ENCODE results near the gene SRL.

SRL gene

DNA sequence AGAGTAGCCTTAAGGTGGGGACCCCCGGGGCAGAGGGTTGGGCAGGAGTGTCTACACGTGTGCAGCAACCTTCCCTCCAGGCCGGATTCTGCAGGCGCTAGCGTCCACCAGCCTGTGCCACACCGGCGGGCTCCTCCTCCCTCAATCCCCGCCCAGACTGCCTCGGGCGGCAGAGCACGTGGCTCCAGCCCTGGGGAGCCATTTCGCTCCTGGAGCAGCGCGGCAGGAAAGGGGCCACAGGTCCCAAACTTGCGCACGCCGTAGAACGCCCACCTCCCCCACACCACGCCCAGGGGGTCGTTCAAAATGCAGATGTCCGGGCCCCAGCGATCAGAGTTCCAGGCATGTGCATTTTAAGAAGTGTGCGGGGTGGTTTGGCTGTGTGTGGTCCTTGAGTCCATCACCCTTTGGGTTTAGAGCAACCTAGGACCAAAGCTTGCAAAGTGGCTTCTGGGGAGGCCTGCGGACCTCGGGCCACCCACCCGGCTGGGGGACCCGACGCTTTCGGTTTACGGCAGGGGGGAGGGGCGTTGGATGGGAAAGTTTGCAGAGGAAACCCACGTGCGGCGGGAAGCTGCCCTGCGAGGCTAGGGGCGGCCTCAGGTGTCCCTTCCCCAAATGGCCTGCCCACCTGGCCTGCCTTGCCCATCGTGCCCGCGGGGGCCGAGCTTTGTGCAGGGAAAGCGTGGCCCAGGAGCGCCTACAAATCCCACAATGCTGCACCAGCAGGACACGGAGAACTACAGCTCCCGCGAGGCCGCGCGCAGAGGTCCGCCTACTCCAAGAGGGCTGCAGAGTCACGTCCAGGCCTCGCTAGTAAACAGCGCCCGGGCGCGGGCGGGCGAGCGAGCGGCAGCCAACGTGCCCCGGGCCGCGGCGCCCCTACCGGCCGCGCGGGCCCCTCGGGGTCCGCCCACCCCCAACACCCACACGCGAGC is 29.6 kb upstream of the SRL start:
- Histone ChIP-seq H3K4me3 (ENCODE audit: low read depth, low read length) (peak overlapping the region; percentile 77), H3K27me3 (ENCODE audit: control insufficient read depth, insufficient read depth, low read length) (no peaks in the 10 kb centered on the region), H3K4me1 (ENCODE audit: control insufficient read depth, insufficient read depth, low read length) (peaks cover 2% of the 10 kb centered on the region)

DNA sequence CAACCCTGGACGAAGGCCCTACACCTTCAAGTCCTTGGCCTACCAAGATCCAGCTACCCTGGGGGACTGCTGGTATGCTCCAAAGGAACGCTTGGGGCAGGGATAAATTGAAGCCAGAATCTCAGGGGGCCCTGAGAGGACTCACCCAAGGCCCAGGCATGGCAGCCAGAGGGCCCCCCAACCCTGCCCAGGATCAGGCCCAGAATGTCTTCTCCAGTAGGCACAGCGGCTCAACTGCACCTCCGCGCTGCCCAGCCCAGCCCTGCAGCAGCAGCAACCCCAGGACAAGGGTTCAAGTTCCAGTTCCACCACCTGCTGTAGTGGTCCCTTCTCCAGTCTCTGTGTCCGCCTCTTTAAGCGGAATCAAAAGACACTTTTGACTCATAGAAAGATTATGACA is 28.7 kb upstream of the SRL start:
- Histone ChIP-seq H3K36me3 (ENCODE audit: control insufficient read depth, insufficient read depth, low read length) (no peaks in the 10 kb centered on the region), H3K4me1 (ENCODE audit: control insufficient read depth, insufficient read depth, low read length) (peaks cover 2% of the 10 kb centered on the region), H3K9me3 (ENCODE audit: control insufficient read depth, insufficient read depth, low read length) (no peaks in the 10 kb centered on the region), H3K27me3 (ENCODE audit: control insufficient read depth, insufficient read depth, low read length) (no peaks in the 10 kb centered on the region), H3K4me3 (ENCODE audit: low read depth, low read length) (peak overlapping the region; percentile 77), H3K9ac (ENCODE audit: low read depth, low read length) (peak overlapping the region; percentile 65)

More for the DNA sequence above, 29.6 kb upstream of the SRL start:
- H3K9me3 ChIP-seq (ENCODE audit: control insufficient read depth, insufficient read depth, low read length), result no peaks in the 10 kb centered on the region
- no peaks in the 10 kb centered on the region for H3K36me3 ChIP-seq (ENCODE audit: control insufficient read depth, insufficient read depth, low read length)
- H3K9ac ChIP-seq (ENCODE audit: low read depth, low read length), result peak overlapping the region; percentile 95

DNA sequence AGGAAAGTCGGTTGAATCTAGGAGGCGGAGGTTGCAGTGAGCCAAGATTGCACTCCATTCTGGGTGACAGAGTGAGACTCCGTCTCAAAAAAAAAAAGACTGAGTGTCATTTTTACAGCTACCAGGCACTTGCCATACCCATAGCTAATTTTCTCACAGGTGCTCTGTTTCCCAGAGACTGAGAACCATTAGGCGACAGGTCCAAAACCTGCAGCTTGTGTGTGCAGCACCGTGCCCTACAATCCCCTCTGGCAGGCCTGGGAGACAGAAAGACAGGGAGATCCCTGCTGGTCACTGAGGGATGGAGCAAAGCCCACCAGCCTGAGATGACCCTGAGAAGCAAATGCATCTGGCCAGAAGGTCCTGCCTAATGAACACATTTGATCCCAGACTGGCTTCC is 28.2 kb upstream of the SRL start:
- Histone ChIP-seq H3K36me3 (ENCODE audit: control insufficient read depth, insufficient read depth, low read length) (no peaks in the 10 kb centered on the region), H3K4me3 (ENCODE audit: low read depth, low read length) (no peak overlapping the region), H3K9ac (ENCODE audit: low read depth, low read length) (no peak overlapping the region)

GRCh38 chr16:4266372-4266771 is 24.5 kb upstream of the SRL start:
- no peak overlapping the region for H3K9ac ChIP-seq (ENCODE audit: low read depth, low read length)
- H3K27me3 ChIP-seq (ENCODE audit: control insufficient read depth, insufficient read depth, low read length), result no peaks in the 10 kb centered on the region
- peaks cover 4% of the 10 kb centered on the region for H3K4me1 ChIP-seq (ENCODE audit: control insufficient read depth, insufficient read depth, low read length)
- no peaks in the 10 kb centered on the region for H3K9me3 ChIP-seq (ENCODE audit: control insufficient read depth, insufficient read depth, low read length)
- H3K36me3 ChIP-seq (ENCODE audit: control insufficient read depth, insufficient read depth, low read length), result peaks cover 9% of the 10 kb centered on the region
- no peak overlapping the region for H3K4me3 ChIP-seq (ENCODE audit: low read depth, low read length)

More for the DNA sequence above, 28.2 kb upstream of the SRL start:
- Histone ChIP-seq H3K9me3 (ENCODE audit: control insufficient read depth, insufficient read depth, low read length) (no peaks in the 10 kb centered on the region), H3K4me1 (ENCODE audit: control insufficient read depth, insufficient read depth, low read length) (peaks cover 2% of the 10 kb centered on the region), H3K27me3 (ENCODE audit: control insufficient read depth, insufficient read depth, low read length) (no peaks in the 10 kb centered on the region)

- no peak overlapping the region for H3K4me3 ChIP-seq (ENCODE audit: low read depth, low read length)
- no peak overlapping the region for H3K9ac ChIP-seq (ENCODE audit: low read depth, low read length)
- H3K9me3 ChIP-seq (ENCODE audit: control insufficient read depth, insufficient read depth, low read length), result no peaks in the 10 kb centered on the region
- peaks cover 11% of the 10 kb centered on the region for H3K36me3 ChIP-seq (ENCODE audit: control insufficient read depth, insufficient read depth, low read length)
- H3K4me1 ChIP-seq (ENCODE audit: control insufficient read depth, insufficient read depth, low read length), result peaks cover 2% of the 10 kb centered on the region
- H3K27me3 ChIP-seq (ENCODE audit: control insufficient read depth, insufficient read depth, low read length), result no peaks in the 10 kb centered on the region
Measured at GRCh38 chr16:4265676-4266075, 23.8 kb upstream of the SRL start.

GRCh38 chr16:4264546-4264945 is 22.7 kb upstream of the SRL start:
- H3K4me1 ChIP-seq (ENCODE audit: control insufficient read depth, insufficient read depth, low read length), result peaks cover 2% of the 10 kb centered on the region
- H3K9me3 ChIP-seq (ENCODE audit: control insufficient read depth, insufficient read depth, low read length), result no peaks in the 10 kb centered on the region
- no peak overlapping the region for H3K9ac ChIP-seq (ENCODE audit: low read depth, low read length)
- peaks cover 22% of the 10 kb centered on the region for H3K36me3 ChIP-seq (ENCODE audit: control insufficient read depth, insufficient read depth, low read length)
- no peak overlapping the region for H3K4me3 ChIP-seq (ENCODE audit: low read depth, low read length)
- H3K27me3 ChIP-seq (ENCODE audit: control insufficient read depth, insufficient read depth, low read length), result no peaks in the 10 kb centered on the region

DNA sequence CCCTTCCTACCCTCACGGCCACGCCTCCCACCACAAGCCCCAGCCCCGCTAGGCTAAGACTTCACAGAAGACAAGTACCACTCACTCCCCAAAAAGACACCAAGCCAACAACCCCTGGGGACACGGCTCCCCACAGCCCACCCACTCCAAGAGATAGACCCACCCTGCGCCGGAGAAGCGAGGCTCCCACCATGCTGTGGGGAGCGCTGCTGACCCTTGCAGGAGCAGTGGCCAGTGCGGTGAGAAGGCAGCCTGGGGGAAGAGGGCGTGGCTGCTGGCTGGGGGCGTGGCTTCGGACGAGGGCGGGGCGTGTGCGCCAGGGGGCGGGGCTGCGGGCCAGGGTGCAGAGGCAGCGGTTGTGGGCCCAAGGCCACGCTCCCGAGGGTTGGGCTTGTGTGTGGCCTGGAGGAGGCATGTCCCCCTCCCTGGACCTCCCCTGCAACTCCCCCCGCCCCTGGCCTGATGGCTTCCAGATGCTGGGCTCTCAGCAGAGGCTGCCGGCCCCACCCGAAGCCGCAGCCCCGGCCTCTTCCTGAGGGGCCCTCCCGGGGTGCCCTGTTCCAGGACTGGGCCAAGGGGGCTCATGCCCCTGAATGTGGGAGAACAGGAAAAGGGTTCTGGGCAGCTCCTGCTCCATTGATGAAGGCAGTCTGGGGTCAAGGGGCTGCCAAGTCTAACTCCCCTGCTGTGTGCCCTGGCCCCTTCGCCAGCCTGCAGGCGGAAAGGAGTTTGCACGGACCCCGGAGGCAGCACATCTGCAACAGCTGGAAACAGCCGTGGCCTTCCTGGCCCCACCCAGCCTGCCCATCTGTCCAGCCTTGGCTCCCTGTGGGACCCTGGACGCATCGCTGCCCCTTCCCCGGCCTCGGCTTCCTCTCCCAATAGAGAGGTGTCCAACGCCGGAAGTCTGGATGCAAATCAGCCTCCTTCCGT is 21.9 kb upstream of the SRL start:
- Histone ChIP-seq H3K4me1 (ENCODE audit: control insufficient read depth, insufficient read depth, low read length) (peaks cover 2% of the 10 kb centered on the region), H3K9ac (ENCODE audit: low read depth, low read length) (no peak overlapping the region), H3K36me3 (ENCODE audit: control insufficient read depth, insufficient read depth, low read length) (peaks cover 23% of the 10 kb centered on the region), H3K9me3 (ENCODE audit: control insufficient read depth, insufficient read depth, low read length) (no peaks in the 10 kb centered on the region), H3K27me3 (ENCODE audit: control insufficient read depth, insufficient read depth, low read length) (no peaks in the 10 kb centered on the region), H3K4me3 (ENCODE audit: low read depth, low read length) (peak overlapping the region; percentile 23)

- peaks cover 28% of the 10 kb centered on the region for H3K36me3 ChIP-seq (ENCODE audit: control insufficient read depth, insufficient read depth, low read length)
- H3K4me1 ChIP-seq (ENCODE audit: control insufficient read depth, insufficient read depth, low read length), result peaks cover 2% of the 10 kb centered on the region
- H3K4me3 ChIP-seq (ENCODE audit: low read depth, low read length), result no peak overlapping the region
- no peaks in the 10 kb centered on the region for H3K27me3 ChIP-seq (ENCODE audit: control insufficient read depth, insufficient read depth, low read length)
- no peak overlapping the region for H3K9ac ChIP-seq (ENCODE audit: low read depth, low read length)
- H3K9me3 ChIP-seq (ENCODE audit: control insufficient read depth, insufficient read depth, low read length), result no peaks in the 10 kb centered on the region
Measured at GRCh38 chr16:4262303-4262835, 20.5 kb upstream of the SRL start.

- peaks cover 31% of the 10 kb centered on the region for H3K36me3 ChIP-seq (ENCODE audit: control insufficient read depth, insufficient read depth, low read length)
- no peaks in the 10 kb centered on the region for H3K9me3 ChIP-seq (ENCODE audit: control insufficient read depth, insufficient read depth, low read length)
- no peak overlapping the region for H3K4me3 ChIP-seq (ENCODE audit: low read depth, low read length)
- H3K27me3 ChIP-seq (ENCODE audit: control insufficient read depth, insufficient read depth, low read length), result no peaks in the 10 kb centered on the region
- H3K9ac ChIP-seq (ENCODE audit: low read depth, low read length), result no peak overlapping the region
- peaks cover 2% of the 10 kb centered on the region for H3K4me1 ChIP-seq (ENCODE audit: control insufficient read depth, insufficient read depth, low read length)
Measured at GRCh38 chr16:4261557-4262172, 19.8 kb upstream of the SRL start.

- Histone ChIP-seq H3K9ac (ENCODE audit: low read depth, low read length) (no peak overlapping the region), H3K4me1 (ENCODE audit: control insufficient read depth, insufficient read depth, low read length) (peaks cover 2% of the 10 kb centered on the region), H3K27me3 (ENCODE audit: control insufficient read depth, insufficient read depth, low read length) (no peaks in the 10 kb centered on the region), H3K9me3 (ENCODE audit: control insufficient read depth, insufficient read depth, low read length) (no peaks in the 10 kb centered on the region), H3K36me3 (ENCODE audit: control insufficient read depth, insufficient read depth, low read length) (peaks cover 31% of the 10 kb centered on the region), H3K4me3 (ENCODE audit: low read depth, low read length) (no peak overlapping the region)
Measured at GRCh38 chr16:4260360-4260759, 18.5 kb upstream of the SRL start.
